ENCODE measurements around the gene IGFL3.
"Not testable (repeated sequence)": the region's sequence is repeated elsewhere in the genome, so short reads cannot be mapped to it uniquely, and the experiment has no call there.

IGFL3 gene

DNA sequence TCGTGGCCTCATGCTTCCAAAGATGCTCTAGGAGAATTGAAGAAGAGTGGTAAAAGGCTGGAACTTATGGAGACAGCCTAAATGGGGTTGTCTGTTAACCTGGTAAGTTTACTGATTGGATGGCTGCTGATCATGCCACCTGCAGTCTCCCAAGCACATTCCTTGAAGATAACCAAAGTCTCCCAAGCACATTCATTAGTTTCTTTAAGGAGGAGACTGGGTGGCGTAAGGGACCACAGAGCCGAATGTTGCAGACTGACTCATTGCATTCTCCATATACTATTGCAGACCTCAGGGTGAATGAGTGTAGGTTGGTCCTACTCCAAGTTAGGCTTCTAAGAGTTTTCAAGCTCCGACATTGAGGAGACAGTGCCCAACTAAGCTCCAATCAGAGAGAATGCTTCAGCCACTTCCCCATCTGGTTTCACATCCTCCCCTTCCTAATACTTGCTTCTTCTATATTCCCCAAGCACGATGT is at the start of gene IGFL3:
IGFL3 (minus strand) TSS at position 51 of the 478 bp plus-strand sequence; CDS start at position 12, 39 bp downstream.
- no peak within 1 kb of the TSS for H3K4me3 Mint-ChIP-seq
- H3K4me1 Mint-ChIP-seq, result peaks cover 6% of the 10 kb centered on the region

DNA sequence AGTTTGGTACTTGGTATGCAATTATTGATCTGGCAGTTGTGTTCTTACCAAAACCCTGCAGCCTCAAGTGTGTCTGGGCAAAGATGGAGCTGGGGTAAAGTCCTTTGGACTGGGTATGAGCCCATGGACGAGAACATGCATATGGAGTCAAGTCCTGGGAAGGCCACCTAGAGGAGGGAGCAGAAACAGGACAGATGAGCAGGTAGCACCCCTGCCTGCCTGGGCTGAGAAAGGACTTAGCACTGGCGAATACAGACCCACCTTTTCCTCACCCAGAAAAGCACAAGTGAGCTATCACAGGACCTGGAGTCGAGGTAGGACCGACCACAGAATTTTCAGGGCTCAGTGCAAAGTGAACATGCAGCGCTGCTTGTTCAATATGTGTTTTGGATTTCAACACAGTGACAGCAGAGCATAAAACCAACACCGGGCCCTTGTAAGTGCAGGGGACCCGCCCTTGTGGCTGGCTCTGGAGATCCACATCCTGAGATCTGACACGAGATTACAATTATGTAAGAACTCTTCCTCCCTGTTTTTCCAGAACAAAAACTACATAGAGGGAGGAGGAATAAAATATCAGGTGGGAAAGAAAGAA is 49.5 kb upstream of the IGFL3 start:
- ATAC-seq, result no peak
- Mint-ChIP-seq H3K4me3 (no peak overlapping the region), H3K4me1 (peaks cover 6% of the 10 kb centered on the region), H3K27ac (no peak overlapping the region), H3K9me3 (peaks cover 14% of the 10 kb centered on the region), H3K36me3 (no peaks in the 10 kb centered on the region), H3K27me3 (peaks cover 76% of the 10 kb centered on the region)

More for the DNA sequence above, at the start of gene IGFL3:
- ATAC-seq, result no peak
- peaks cover 64% of the 10 kb centered on the region for H3K27me3 Mint-ChIP-seq
- H3K36me3 Mint-ChIP-seq, result no peaks in the 10 kb centered on the region
- peaks cover 6% of the 10 kb centered on the region for H3K9me3 Mint-ChIP-seq
- no peak within 1 kb of the TSS for H3K27ac Mint-ChIP-seq

DNA sequence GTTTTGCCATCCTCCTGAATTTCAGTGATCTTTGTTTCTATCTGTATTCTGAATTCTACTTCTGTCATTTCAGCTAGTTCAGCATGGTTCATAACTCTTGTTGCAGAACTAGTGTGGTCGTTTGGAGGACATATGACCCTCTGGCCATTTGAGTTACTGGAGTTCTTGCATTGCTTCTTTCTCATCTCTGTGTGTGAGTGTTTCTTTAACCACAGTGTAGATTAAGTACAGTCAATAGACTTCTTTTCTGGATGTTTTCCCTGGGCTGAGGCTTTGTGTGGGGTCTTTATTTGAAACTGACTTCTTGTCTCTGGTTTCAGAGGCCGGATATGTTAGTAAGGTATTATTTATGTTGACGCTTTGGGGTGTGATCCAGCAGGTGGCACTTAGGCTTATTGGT is 38.2 kb upstream of the IGFL3 start:
- no peak for ATAC-seq
- H3K4me1 Mint-ChIP-seq, result no peaks in the 10 kb centered on the region
- peaks cover 28% of the 10 kb centered on the region for H3K9me3 Mint-ChIP-seq
- no peak overlapping the region for H3K27ac Mint-ChIP-seq
- H3K4me3 Mint-ChIP-seq, result no peak overlapping the region
- H3K27me3 Mint-ChIP-seq, result peaks cover 28% of the 10 kb centered on the region
- peaks cover 4% of the 10 kb centered on the region for H3K36me3 Mint-ChIP-seq

DNA sequence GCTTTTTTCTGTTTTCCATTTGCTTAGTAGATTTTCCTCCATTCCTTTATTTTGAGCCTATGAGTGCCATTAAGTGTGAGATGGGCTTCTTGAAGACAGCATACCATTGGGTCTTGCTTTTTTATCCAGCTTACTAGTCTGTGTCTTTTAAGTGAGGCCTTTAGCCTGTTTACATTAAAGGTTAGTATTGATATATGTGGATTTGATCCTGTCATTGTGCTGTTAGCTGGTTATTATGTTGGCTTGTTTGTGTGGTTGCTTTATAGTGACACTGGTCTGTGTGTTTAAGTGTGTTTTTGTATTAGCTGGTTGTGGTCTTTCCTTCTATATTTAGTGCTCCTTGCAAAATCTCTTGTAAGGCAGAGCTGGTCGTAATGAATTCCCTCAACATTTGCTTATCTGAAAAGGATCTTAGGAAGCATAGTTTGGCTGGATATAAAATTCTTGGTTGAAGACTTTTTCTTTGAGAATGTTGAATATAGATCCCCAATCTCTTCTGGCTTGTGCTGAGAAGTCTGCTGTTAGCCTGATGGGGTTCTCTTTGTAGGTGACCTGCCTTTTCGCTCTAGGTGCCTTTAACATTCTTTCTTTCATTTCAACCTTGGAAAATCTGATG is 37.3 kb upstream of the IGFL3 start:
- Mint-ChIP-seq H3K9me3 (peaks cover 28% of the 10 kb centered on the region), H3K27me3 (peaks cover 31% of the 10 kb centered on the region)
- ATAC-seq, H3K4me1 Mint-ChIP-seq, H3K36me3 Mint-ChIP-seq, H3K27ac Mint-ChIP-seq, H3K4me3 Mint-ChIP-seq: not testable (repeated sequence)

DNA sequence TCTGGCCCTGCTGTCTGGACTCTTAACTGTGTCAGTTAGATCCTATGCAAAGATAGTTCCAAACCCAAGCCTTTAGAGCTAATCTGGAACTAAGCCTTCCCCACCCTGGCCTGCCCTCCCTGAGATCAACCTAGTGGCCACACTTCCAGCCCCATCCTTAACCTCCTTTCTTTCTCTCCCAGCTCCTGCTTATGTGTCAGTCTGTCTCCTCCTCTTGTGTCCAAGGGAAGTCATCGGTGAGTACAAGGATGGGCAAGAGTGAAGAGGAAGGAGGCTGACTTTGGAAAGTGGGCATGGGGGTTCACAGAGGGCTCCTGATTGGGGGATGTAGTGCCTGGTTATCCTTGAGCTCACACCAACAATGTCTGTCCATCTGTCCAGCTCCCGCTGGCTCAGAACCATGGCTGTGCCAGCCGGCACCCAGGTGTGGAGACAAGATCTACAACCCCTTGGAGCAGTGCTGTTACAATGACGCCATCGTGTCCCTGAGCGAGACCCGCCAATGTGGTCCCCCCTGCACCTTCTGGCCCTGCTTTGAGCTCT is 35.8 kb upstream of the IGFL3 start:
- Mint-ChIP-seq H3K4me1 (no peaks in the 10 kb centered on the region), H3K27ac (no peak overlapping the region), H3K36me3 (peaks cover 4% of the 10 kb centered on the region), H3K27me3 (peaks cover 33% of the 10 kb centered on the region), H3K9me3 (peaks cover 28% of the 10 kb centered on the region), H3K4me3 (no peak overlapping the region)
- ATAC-seq, result no peak

DNA sequence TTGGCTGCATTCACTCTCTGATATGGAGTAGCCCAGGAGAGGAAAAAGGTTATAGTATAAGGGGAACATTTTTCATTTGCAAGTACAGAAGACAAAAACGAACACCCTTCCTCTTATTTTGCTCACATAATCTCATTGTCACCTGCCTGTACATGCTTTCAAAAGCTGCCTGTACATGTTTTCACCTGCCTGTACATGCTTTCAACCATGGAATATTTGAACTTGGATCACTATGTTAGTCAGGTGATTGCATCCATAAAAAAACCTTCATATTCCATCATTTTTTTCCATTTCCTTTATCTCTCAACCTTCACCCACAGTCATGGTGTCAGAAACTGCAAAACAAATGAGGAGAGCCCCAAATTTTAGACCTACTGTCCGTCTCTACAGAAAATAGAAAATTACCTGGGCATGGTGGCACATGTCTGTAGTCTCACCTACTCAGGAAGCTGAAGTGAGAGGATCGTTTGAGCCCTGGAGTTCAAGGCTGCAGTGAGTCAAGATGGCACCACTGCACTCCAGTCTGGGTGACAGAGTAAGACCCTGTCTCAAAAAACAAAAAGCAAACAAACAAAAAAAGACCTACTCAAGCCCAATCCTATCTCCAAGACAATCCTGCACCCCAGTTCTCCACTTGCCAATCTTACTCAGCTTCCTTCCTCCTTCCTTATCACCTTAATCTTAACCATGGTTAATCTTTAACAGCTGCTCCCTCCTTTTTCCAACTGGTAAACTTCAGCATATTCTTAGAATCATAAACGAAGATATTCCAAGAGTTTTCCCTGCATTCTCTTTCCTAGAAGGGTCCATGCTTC is 35.1 kb upstream of the IGFL3 start:
- no peak for ATAC-seq
- H3K9me3 Mint-ChIP-seq, result peaks cover 28% of the 10 kb centered on the region
- no peaks in the 10 kb centered on the region for H3K4me1 Mint-ChIP-seq
- no peak overlapping the region for H3K27ac Mint-ChIP-seq
- H3K36me3 Mint-ChIP-seq, result peaks cover 4% of the 10 kb centered on the region
- peaks cover 38% of the 10 kb centered on the region for H3K27me3 Mint-ChIP-seq
- no peak overlapping the region for H3K4me3 Mint-ChIP-seq

DNA sequence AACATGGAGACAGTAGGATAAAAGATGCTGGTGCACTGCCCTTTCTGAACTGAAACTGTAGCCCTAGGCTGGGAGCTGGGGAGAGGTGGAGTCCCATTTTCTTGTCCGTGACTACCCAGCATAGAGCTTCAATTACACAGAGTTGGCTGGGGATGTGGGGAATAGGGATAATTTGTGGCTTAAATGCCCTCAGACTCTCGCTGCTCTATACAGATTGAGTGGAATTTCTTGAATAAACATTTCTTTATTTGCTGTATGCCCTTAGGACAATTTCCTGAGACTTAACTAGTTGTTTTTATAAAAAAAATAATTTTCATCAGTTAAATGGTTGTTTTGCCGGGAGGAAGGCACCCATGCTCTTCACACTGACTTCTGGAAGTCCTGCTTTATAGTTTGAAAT is 30.7 kb upstream of the IGFL3 start:
- Mint-ChIP-seq H3K36me3 (no peaks in the 10 kb centered on the region), H3K4me3 (no peak overlapping the region), H3K27ac (no peak overlapping the region), H3K9me3 (peaks cover 5% of the 10 kb centered on the region), H3K4me1 (no peaks in the 10 kb centered on the region), H3K27me3 (peaks cover 60% of the 10 kb centered on the region)
- no peak for ATAC-seq

DNA sequence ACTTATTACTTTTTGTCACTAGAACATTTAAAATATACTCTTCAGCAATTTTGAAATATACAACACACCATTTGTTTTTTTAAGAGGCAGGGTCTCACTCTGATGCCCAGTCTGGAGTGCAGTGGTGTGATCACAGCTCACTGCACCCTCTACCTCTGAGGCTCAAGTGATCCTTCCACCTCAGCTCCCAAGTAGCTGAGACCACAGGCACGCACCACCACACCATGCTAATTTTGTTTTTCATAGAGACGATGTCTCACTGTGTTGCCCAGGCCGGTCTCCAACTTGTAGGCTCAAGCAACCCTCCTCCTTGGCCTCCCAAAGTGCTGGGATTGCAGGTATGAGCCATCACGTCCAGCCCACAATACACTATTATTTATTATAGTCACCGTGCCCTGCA is 26.1 kb upstream of the IGFL3 start:
- Mint-ChIP-seq H3K36me3 (no peaks in the 10 kb centered on the region), H3K27ac (no peak overlapping the region), H3K27me3 (peaks cover 57% of the 10 kb centered on the region), H3K9me3 (no peaks in the 10 kb centered on the region), H3K4me1 (no peaks in the 10 kb centered on the region), H3K4me3 (no peak overlapping the region)
- ATAC-seq, result no peak

DNA sequence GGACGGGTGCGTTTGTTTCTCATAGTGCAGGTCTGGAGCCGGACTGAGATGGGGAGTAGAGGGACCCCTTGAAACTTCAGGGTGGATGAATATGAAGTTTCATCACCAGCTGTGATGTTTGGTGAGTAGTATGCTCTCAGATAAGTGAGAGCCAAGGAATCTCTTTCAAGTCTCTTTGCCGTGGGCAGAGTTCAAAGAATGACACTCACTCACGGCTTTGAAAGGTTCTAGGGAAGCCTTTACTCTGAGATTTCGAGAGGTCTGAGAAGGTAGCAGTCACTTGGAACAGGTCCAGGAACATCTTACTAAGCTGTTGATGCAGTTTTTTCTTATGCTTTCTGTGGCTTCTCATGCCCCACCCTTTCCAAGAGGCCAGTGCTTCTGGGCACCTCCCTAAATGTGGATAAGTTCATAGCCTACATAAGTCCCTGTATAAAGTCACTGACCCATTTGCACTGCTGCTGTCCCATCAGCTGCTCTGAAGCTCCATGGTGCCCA is 23.4 kb upstream of the IGFL3 start, which contains the start of gene IGFL2:
IGFL2 (plus strand) TSS at position 448 of the 498 bp plus-strand sequence; CDS start at position 489, 41 bp downstream.
- no peak for ATAC-seq
- Mint-ChIP-seq H3K4me3 (no peak within 1 kb of the TSS), H3K36me3 (no peaks in the 10 kb centered on the region), H3K4me1 (no peaks in the 10 kb centered on the region), H3K27ac (no peak within 1 kb of the TSS), H3K9me3 (no peaks in the 10 kb centered on the region), H3K27me3 (peaks cover 47% of the 10 kb centered on the region)

DNA sequence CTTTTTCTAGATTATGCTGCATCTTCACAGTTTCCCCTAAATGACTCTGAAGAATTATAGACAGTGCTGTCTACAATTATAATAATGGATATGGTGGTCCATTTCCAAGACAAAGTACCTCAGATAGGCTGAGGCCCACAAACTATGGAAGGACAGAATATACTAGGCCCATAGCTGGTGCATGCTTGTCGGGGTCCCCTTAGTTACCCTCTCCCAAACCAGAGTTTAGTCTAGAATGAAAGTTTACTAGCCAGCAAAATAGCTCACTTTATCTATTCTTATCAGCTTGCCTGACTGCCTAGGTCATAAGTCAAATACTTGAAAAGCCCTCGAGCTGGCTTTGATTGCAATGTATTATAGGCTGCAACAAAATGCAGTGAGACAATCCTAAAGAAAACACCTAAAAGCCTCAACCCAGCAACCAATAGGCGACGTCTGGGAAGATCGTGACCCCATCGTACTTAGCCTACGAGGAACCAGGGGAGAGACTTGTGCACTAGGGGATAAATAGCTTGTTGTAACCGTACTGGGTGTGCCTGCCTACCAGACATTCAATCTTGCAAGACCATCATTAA is 22.8 kb upstream of the IGFL3 start:
- peaks cover 41% of the 10 kb centered on the region for H3K27me3 Mint-ChIP-seq
- no peak for ATAC-seq
- H3K4me3 Mint-ChIP-seq, result no peak overlapping the region
- no peaks in the 10 kb centered on the region for H3K36me3 Mint-ChIP-seq
- H3K27ac Mint-ChIP-seq, result no peak overlapping the region
- H3K4me1 Mint-ChIP-seq, result no peaks in the 10 kb centered on the region
- H3K9me3 Mint-ChIP-seq, result no peaks in the 10 kb centered on the region

DNA sequence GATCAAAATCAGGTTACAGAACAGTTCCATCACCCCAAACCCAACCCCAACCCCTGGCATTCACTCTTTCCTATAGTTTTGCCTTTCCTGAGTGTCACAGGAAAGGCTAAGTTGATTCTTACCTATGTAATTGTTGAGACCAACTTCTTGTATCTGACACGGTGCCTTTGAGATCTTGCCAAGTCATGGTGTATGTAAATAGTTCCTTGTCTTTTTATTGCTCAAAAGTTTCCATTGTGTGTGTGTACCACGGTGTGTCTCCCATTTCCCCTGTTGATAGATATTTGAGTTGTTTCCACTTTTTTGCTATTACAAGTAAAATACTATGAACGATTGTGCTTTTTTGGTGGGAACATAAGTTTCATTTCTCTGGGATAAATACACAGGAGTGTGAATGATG is 20.3 kb upstream of the IGFL3 start:
- H3K27ac Mint-ChIP-seq, result no peak overlapping the region
- no peaks in the 10 kb centered on the region for H3K4me1 Mint-ChIP-seq
- no peaks in the 10 kb centered on the region for H3K36me3 Mint-ChIP-seq
- no peaks in the 10 kb centered on the region for H3K9me3 Mint-ChIP-seq
- no peak for ATAC-seq
- no peak overlapping the region for H3K4me3 Mint-ChIP-seq
- peaks cover 35% of the 10 kb centered on the region for H3K27me3 Mint-ChIP-seq

DNA sequence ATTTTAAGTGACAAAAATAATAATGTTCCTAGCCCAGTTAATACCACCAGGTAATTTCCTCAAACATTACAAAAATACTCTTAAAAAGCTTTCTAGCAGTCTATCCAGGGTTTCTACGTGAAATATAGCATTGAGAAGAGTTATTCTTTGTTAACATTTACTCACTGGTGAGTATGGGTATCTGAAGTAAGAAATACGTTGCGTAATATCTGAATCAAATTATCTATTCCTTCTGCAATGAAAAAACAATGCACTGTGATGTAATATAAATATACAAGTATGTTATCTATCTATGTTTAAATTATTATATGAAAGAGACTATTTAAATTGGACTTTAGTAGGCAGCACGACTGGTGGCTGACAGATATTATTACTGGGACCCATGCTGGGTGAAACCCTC is 17.8 kb upstream of the IGFL3 start:
- H3K4me3 Mint-ChIP-seq, result no peak overlapping the region
- ATAC-seq, result no peak
- no peak overlapping the region for H3K27ac Mint-ChIP-seq
- H3K36me3 Mint-ChIP-seq, result no peaks in the 10 kb centered on the region
- H3K27me3 Mint-ChIP-seq, result peaks cover 38% of the 10 kb centered on the region
- H3K4me1 Mint-ChIP-seq, result no peaks in the 10 kb centered on the region
- no peaks in the 10 kb centered on the region for H3K9me3 Mint-ChIP-seq

DNA sequence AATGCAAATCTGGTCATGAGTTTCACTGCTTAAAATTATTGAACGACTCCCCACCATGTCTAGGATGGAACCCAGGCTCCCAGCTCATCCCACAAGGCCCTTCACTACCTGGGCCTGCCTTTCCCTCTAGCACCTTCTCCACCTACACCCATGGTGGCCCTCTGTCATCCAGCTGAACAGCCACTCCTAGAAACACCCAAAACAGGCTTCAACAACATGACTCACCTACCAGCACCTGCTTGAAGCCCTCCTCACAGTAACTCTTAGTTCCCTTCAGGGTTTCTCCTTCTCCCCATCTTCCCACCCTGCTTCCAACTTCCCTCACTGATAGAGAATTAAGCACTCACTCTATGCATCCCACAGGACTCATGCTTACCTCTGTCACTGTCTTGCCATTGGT is 16.9 kb upstream of the IGFL3 start:
- Mint-ChIP-seq H3K4me1 (no peaks in the 10 kb centered on the region), H3K9me3 (no peaks in the 10 kb centered on the region), H3K27me3 (peaks cover 44% of the 10 kb centered on the region)

DNA sequence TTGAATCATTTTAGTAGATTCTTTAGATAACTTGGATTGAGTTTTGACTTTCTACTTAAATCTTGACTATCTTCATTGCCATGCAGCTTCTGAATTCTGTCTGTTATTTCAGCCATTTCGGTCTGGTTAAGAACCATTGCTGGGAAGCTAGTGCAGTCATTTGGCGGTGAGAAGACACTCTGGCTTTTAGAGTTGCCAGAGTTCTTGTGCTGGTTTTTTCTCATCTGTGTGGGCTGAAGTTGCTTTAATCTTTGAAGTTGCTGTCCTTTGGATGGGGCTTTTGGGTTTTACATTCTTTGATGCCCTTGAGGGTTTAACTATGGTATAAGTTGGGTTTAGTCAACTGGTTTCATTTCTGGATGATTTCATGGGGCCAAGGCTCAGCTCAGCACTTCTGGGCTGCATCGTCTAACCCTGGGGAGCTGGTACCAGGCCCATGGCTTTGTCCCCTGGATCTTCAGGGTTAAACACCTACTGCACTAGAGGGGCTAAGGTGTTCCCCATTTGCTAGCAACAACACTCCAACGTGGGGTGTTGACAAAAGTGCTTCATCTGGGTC is 13.5 kb upstream of the IGFL3 start:
- peaks cover 64% of the 10 kb centered on the region for H3K27me3 Mint-ChIP-seq
- no peaks in the 10 kb centered on the region for H3K36me3 Mint-ChIP-seq
- ATAC-seq, result no peak
- H3K4me1 Mint-ChIP-seq, result no peaks in the 10 kb centered on the region
- no peak overlapping the region for H3K4me3 Mint-ChIP-seq
- no peak overlapping the region for H3K27ac Mint-ChIP-seq
- H3K9me3 Mint-ChIP-seq, result no peaks in the 10 kb centered on the region

More for the DNA sequence above, 16.9 kb upstream of the IGFL3 start:
- ATAC-seq, result no peak
- H3K36me3 Mint-ChIP-seq, result no peaks in the 10 kb centered on the region
- no peak overlapping the region for H3K4me3 Mint-ChIP-seq
- H3K27ac Mint-ChIP-seq, result no peak overlapping the region

DNA sequence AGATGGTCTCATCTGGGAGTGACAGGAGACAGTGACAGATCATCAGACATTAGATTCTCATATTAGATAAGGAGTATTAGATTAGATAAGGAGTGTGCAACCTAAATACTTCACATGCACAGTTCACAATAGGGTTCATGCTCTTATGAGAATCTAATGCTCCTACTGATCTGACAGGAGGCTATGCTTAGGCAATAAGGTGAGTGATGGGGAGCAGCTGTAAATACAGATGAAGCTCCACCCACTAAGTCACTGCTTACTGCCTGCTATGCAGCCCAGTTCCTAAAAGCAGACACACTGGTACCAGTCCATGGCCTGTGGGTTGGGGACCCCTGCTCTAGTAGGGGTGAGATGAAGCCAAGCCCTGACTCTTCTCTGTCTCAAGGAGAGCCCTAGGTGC is 10.0 kb upstream of the IGFL3 start:
- peaks cover 73% of the 10 kb centered on the region for H3K27me3 Mint-ChIP-seq
- H3K27ac Mint-ChIP-seq, result no peak overlapping the region
- H3K9me3 Mint-ChIP-seq, result peaks cover 2% of the 10 kb centered on the region
- no peaks in the 10 kb centered on the region for H3K4me1 Mint-ChIP-seq
- H3K36me3 Mint-ChIP-seq, result no peaks in the 10 kb centered on the region
- no peak overlapping the region for H3K4me3 Mint-ChIP-seq
- no peak for ATAC-seq

Data from stimulated activated memory B cell treated with anti-CD40 and anti-IgM and Interleukin-4, amounts not matched to agents 10 μg/mL and 1 μg/mL and 100 μg/mL, for 72 hours (primary cell).